Activated T-helper 1 cell treated with anti-CD3 and anti-CD28 coated beads, Interleukin-12 subunit alpha, Interleukin-12 subunit beta, Interleukin-2, Interleukin-4 antibody, amounts not matched to agents 30 ng/mL and 10 ng/mL and 1 ng/mL, durations not matched to agents 14 hours and 24 hours and 36 hours (primary cell): ENCODE results near the gene DLL4. TPM values are rescaled to one million over a fixed set of nuclear protein-coding genes. Genes with fewer than 3 reads are reported as not detected.
A peak's percentile ranks its signal among the peaks of the same experiment; 100 is the strongest.

Experiments
- DNase-seq: peaks from one replicate; pipeline ENCODE4 v3.0.0; 2021; ENCODE audit warnings: low spot score
- H3K27ac Mint-ChIP-seq: one replicate; pipeline ENCODE4 v1.8.0; 2021; ENCODE audit warnings: mild to moderate bottlenecking, mixed read lengths
- H3K27me3 Mint-ChIP-seq: one replicate; pipeline ENCODE4 v1.8.0; 2022; ENCODE audit warnings: mild to moderate bottlenecking, moderate library complexity, mixed read lengths; ENCODE audit not compliant: insufficient read depth
- H3K36me3 Mint-ChIP-seq: one replicate; pipeline ENCODE4 v1.8.0; 2021; ENCODE audit warnings: low read depth, mixed read lengths
- H3K4me1 Mint-ChIP-seq: one replicate; pipeline ENCODE4 v1.8.0; 2021; ENCODE audit warnings: low read depth, mixed read lengths
- H3K4me3 Mint-ChIP-seq: one replicate; pipeline ENCODE4 v1.8.0; 2021; ENCODE audit warnings: mild to moderate bottlenecking, moderate library complexity, mixed read lengths
- H3K9me3 Mint-ChIP-seq: one replicate; pipeline ENCODE4 v1.8.0; 2021; ENCODE audit warnings: mixed read lengths
- intact Hi-C: fragments of 100-400 bp; cut with micrococcal nuclease; formaldehyde crosslinking; loops from one replicate; pipeline ENCODE4 v1.15.1; 2024
- total RNA-seq: library from RNA; stranded (reverse); gene quantifications from 2 replicates; pipeline ENCODE4 v1.2.3, GENCODE V29; 2022

Gene DLL4
- total RNA-seq, 1 donor from 2014 or later, result 0.36 TPM

- H3K27me3 Mint-ChIP-seq, result peaks cover 53% of the 10 kb centered on the region
These were observed 3.1 kb upstream of the DLL4 start for GRCh38 chr15:40925863-40926658.

DNA sequence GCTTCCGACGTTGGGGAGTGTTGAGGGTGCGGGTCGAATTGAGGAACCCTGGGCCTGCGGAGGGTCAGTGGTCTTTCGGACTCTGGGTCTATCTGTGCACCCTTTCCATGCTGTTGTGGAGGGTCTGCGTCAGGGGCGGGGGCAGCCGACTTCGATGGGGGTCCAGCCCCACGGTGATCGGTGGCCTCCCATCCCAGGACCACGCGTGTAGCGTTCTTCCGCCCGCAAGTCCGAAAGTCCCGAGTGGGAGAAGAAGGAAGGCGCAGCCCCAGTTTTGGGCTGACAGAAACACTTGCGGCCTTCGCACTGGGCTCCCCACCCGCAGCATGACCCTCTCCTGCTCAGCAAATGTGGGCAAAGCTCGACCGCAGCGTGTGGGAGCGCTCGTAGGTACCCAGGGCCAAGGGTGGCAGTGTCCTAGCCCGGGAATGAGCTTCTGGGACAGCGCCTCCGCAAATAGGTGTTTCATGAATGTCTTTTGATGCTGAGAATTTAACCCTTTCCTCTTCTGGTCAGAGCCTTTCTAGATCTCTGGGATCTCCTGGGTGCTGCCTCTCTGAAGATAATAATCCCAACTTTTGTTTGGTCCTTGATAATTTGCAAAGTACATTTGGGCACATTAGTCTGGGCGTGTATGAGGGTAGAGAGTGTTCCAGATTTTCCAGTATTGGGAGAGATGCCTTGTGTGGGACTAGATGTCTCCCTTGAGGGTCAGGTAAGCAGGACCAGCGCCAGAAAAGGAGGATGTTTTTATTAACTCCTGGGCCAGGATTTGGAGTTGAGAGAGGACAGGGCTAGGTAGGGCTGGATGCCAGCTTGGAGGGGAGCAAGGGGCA lies 2.3 kb upstream of the DLL4 start:
- intact Hi-C loops, result loop anchor here (10.0 kb wide), 1 partner anchor 568 kb away; the partner anchor contains the start of gene ITPKA
- no peak for DNase-seq
- H3K4me3 Mint-ChIP-seq, result peak overlapping the region; percentile 25
- no peaks in the 10 kb centered on the region for H3K9me3 Mint-ChIP-seq
- no peak overlapping the region for H3K27ac Mint-ChIP-seq
- peaks cover 57% of the 10 kb centered on the region for H3K27me3 Mint-ChIP-seq
- H3K36me3 Mint-ChIP-seq, result no peaks in the 10 kb centered on the region
- peaks cover 39% of the 10 kb centered on the region for H3K4me1 Mint-ChIP-seq

More at GRCh38 chr15:40925863-40926658, 3.1 kb upstream of the DLL4 start:
- Mint-ChIP-seq H3K4me3 (no peak overlapping the region), H3K4me1 (peaks cover 36% of the 10 kb centered on the region), H3K36me3 (no peaks in the 10 kb centered on the region), H3K27ac (no peak overlapping the region), H3K9me3 (no peaks in the 10 kb centered on the region)
- DNase-seq, result no peak
- intact Hi-C loops, result loop anchor here (10.0 kb wide), 1 partner anchor 569 kb away; the partner anchor contains the start of gene ITPKA

GRCh38 chr15:40927495-40927872 lies 1.7 kb upstream of the DLL4 start:
- DNase-seq, result no peak
- H3K36me3 Mint-ChIP-seq, result no peaks in the 10 kb centered on the region
- no peaks in the 10 kb centered on the region for H3K9me3 Mint-ChIP-seq
- peaks cover 45% of the 10 kb centered on the region for H3K4me1 Mint-ChIP-seq
- peak overlapping the region; percentile 25 for H3K4me3 Mint-ChIP-seq
- peaks cover 63% of the 10 kb centered on the region for H3K27me3 Mint-ChIP-seq
- intact Hi-C loops, result loop anchor here (10.0 kb wide), 1 partner anchor 567 kb away; the partner anchor contains the start of gene ITPKA
- no peak overlapping the region for H3K27ac Mint-ChIP-seq

- intact Hi-C loops, result loop anchor here (10.0 kb wide), 1 partner anchor 567 kb away; the partner anchor contains the start of gene ITPKA
- Mint-ChIP-seq H3K36me3 (no peaks in the 10 kb centered on the region), H3K4me1 (peaks cover 45% of the 10 kb centered on the region), H3K27me3 (peaks cover 65% of the 10 kb centered on the region), H3K27ac (peak overlapping the region; percentile 65), H3K9me3 (no peaks in the 10 kb centered on the region), H3K4me3 (peak overlapping the region; percentile 74)
- DNase-seq, result no peak
These were observed 1.0 kb upstream of the DLL4 start for GRCh38 chr15:40927873-40928806.

DNA sequence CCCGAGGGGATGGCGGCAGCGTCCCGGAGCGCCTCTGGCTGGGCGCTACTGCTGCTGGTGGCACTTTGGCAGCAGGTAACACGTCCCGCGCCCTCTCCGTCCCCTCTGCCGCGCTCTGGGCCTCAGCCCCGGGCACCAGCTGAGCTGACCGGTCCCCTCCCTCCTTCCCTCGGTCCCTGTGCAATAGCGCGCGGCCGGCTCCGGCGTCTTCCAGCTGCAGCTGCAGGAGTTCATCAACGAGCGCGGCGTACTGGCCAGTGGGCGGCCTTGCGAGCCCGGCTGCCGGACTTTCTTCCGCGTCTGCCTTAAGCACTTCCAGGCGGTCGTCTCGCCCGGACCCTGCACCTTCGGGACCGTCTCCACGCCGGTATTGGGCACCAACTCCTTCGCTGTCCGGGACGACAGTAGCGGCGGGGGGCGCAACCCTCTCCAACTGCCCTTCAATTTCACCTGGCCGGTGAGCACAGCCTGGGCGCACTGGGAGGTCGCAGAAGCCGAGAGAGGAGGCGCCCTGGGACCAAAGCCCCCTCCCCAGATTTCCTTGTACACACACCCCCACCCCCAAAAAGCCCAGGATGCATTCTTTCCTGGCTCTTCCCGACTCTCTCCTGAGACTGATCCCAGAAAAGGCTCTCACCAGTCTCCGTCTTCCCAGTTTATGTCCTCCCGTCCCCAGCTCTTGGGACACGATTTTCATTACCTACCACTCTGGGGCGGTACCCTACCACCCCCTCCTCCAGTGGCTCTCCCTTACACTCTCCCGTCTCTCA lies 705 bp downstream of the DLL4 start:
- H3K27ac Mint-ChIP-seq, result peak overlapping the region; percentile 53
- H3K9me3 Mint-ChIP-seq, result no peaks in the 10 kb centered on the region
- no peaks in the 10 kb centered on the region for H3K36me3 Mint-ChIP-seq
- DNase-seq, result no peak
- intact Hi-C loops, result loop anchor here (1.0 to 10.0 kb wide), 2 partner anchors 11 to 565 kb away; partner anchors contain the start of gene ITPKA
- H3K4me3 Mint-ChIP-seq, result peak overlapping the region; percentile 73
- H3K27me3 Mint-ChIP-seq, result peaks cover 59% of the 10 kb centered on the region
- H3K4me1 Mint-ChIP-seq, result peaks cover 45% of the 10 kb centered on the region

DNA sequence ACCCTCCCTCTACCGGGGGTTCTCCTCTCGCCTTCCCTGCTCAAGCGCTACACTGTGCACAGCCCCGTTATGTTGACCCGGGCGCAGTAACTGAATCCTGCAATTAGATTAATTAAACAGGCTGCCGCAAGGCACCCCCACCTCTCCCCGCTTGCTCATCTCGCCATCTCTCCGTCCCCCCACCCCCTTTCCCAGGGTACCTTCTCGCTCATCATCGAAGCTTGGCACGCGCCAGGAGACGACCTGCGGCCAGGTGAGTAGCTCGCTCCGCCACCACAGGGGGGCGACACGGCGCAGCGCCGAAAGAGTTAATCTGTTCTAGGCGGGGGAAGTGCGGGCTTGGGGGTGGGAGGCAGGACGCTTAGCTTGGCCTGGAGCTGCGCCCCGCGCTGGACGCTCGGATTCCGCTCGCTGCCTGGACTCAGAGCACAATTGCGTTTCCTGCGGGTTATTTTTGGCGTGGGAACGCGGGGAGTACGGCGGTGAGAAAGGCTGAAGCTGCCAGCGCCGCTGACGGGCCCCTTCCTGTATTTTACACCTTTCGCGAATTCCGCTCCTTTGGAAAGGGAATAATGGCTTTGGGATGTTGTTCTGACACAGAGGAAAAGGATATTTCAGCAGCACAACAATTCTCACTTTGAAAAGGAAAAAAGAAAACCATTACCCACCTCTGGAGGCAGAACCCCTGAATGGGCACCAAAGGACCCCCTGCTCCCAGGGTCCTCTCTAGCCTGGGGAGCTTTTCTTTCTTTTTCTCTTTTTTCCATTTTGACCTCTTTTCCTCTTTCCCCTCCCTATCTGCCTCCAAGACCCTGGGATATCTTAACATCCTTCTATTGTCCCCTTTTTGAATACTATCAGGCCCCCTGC lies 1.5 kb downstream of the DLL4 start:
- Mint-ChIP-seq H3K27me3 (peaks cover 55% of the 10 kb centered on the region), H3K9me3 (no peaks in the 10 kb centered on the region), H3K4me3 (peak overlapping the region; percentile 73), H3K27ac (peak overlapping the region; percentile 53), H3K36me3 (no peaks in the 10 kb centered on the region), H3K4me1 (peaks cover 45% of the 10 kb centered on the region)
- intact Hi-C loops, result no loop called here
- no peak for DNase-seq

- Mint-ChIP-seq H3K36me3 (no peaks in the 10 kb centered on the region), H3K27ac (no peak overlapping the region), H3K4me3 (peak overlapping the region; percentile 24), H3K9me3 (no peaks in the 10 kb centered on the region), H3K4me1 (peaks cover 41% of the 10 kb centered on the region), H3K27me3 (peaks cover 51% of the 10 kb centered on the region)
- intact Hi-C loops, result no loop called here
- no peak for DNase-seq
These were observed 2.4 kb downstream of the DLL4 start for GRCh38 chr15:40931300-40932142.

DNA sequence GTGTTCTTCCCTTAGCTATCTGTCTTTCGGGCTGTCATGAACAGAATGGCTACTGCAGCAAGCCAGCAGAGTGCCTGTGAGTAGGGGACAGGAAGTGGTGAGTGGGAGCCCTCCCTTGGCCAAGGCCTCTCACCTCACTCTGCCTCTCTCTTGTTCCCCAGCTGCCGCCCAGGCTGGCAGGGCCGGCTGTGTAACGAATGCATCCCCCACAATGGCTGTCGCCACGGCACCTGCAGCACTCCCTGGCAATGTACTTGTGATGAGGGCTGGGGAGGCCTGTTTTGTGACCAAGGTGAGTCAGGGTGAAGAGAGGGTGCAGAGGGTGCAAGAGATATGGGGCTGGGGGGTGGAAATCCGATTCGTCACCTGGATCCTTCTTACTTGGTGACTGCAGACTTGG lies 3.0 kb downstream of the DLL4 start:
- DNase-seq, result no peak
- no peak overlapping the region for H3K4me3 Mint-ChIP-seq
- H3K9me3 Mint-ChIP-seq, result no peaks in the 10 kb centered on the region
- H3K36me3 Mint-ChIP-seq, result no peaks in the 10 kb centered on the region
- H3K27ac Mint-ChIP-seq, result no peak overlapping the region
- H3K27me3 Mint-ChIP-seq, result peaks cover 45% of the 10 kb centered on the region
- intact Hi-C loops, result no loop called here
- H3K4me1 Mint-ChIP-seq, result peaks cover 35% of the 10 kb centered on the region

- no peak overlapping the region for H3K27ac Mint-ChIP-seq
- intact Hi-C loops, result no loop called here
- no peak overlapping the region for H3K4me3 Mint-ChIP-seq
- H3K4me1 Mint-ChIP-seq, result peaks cover 33% of the 10 kb centered on the region
- DNase-seq, result no peak
- no peaks in the 10 kb centered on the region for H3K36me3 Mint-ChIP-seq
- peaks cover 43% of the 10 kb centered on the region for H3K27me3 Mint-ChIP-seq
- H3K9me3 Mint-ChIP-seq, result no peaks in the 10 kb centered on the region
These were observed 3.7 kb downstream of the DLL4 start for GRCh38 chr15:40932649-40933516.

DNA sequence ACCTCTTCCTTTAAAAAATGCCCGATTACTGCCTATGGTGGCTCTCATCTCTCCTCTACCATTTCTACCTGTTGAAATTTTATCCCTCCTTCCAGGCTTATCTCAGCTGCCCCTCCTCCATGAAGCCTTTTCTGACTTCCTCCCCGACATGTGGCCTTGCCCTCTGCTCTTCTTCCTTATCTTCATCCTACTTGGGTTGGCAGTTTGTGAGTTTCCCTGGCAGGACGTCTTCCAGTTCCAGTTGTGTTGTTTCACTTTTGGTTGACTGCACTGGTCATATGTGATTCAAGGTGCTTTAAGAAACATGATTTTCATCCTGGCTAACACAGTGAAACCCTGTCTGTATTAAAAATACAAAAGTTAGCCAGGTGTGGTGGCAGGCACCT lies 4.4 kb downstream of the DLL4 start:
- Mint-ChIP-seq H3K27me3 (peaks cover 42% of the 10 kb centered on the region), H3K36me3 (no peaks in the 10 kb centered on the region), H3K9me3 (no peaks in the 10 kb centered on the region), H3K27ac (no peak overlapping the region), H3K4me1 (peaks cover 31% of the 10 kb centered on the region), H3K4me3 (no peak overlapping the region)
- intact Hi-C loops, result no loop called here
- DNase-seq, result no peak
